ENCODE data around the gene WNT5A. TPM values are rescaled to one million over a fixed set of nuclear protein-coding genes. Genes with fewer than 3 reads are reported as not detected.

Gene WNT5A
- total RNA-seq, 1 donor = 145 TPM

DNA sequence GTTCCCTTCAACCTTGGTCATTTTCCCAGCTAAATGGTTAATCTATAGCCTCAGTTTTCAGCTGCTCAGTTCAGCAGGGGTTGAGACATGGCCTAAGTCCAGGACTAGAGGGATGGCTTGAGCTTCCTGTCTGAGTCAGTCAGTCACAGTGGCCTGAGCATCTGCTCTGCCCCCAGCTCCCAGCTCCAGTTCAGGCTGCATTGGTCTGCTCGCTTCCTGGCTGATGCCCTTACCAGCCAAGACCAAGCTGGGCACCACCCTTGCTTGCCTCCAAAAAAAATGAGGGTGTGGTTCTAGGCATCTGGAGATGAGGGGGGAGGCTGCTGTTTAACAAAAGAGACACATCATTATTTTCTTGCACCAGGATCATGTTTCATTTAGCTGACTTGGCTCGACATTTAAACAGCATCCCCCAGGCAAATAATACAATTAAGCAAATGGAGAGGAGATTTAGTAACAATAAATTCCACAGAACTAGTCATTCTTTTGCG lies 70.7 kb downstream of the WNT5A start:
- TF ChIP-seq, protein P1, sequence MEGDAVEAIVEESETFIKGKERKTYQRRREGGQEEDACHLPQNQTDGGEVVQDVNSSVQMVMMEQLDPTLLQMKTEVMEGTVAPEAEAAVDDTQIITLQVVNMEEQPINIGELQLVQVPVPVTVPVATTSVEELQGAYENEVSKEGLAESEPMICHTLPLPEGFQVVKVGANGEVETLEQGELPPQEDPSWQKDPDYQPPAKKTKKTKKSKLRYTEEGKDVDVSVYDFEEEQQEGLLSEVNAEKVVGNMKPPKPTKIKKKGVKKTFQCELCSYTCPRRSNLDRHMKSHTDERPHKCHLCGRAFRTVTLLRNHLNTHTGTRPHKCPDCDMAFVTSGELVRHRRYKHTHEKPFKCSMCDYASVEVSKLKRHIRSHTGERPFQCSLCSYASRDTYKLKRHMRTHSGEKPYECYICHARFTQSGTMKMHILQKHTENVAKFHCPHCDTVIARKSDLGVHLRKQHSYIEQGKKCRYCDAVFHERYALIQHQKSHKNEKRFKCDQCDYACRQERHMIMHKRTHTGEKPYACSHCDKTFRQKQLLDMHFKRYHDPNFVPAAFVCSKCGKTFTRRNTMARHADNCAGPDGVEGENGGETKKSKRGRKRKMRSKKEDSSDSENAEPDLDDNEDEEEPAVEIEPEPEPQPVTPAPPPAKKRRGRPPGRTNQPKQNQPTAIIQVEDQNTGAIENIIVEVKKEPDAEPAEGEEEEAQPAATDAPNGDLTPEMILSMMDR (IDR thresholded peaks at IDR 0.05; ENCODE audit: extremely low read depth, low read depth, low read length) = no peak

More for the DNA sequence above, 70.7 kb downstream of the WNT5A start:
- peak overlapping the region; percentile 13 for H2AFZ ChIP-seq (ENCODE audit: low read length)
- peak; percentile 61 for DNase-seq (ENCODE audit: insufficient read length, low spot score, missing footprints)
- H4K20me1 ChIP-seq (ENCODE audit: insufficient read depth, low read length) = no peaks in the 10 kb centered on the region
- H3K9me3 ChIP-seq (ENCODE audit: low read depth, low read length) = no peaks in the 10 kb centered on the region
- H3K36me3 ChIP-seq (ENCODE audit: insufficient read depth, low read length) = no peaks in the 10 kb centered on the region
- H3K79me2 ChIP-seq (ENCODE audit: insufficient read depth, low read length) = no peaks in the 10 kb centered on the region
- H3K4me3 ChIP-seq (ENCODE audit: insufficient read depth, low read length) = no peak overlapping the region
- H3K27ac ChIP-seq (ENCODE audit: low read depth, low read length) = peak overlapping the region; percentile 64
- peak overlapping the region; percentile 46 for H3K4me2 ChIP-seq (ENCODE audit: insufficient read depth, low read length)
- peaks cover 12% of the 10 kb centered on the region for H3K4me1 ChIP-seq (ENCODE audit: insufficient read depth, low read length)
- no peaks in the 10 kb centered on the region for H3K27me3 ChIP-seq (ENCODE audit: insufficient read depth, low read length)

Measured in osteoblast (primary cell).